HEK293 (cell line): ENCODE results near the gene ELL.

Experiments
- CTCF ChIA-PET: fragments of 350-600 bp; formaldehyde crosslinking; extraction: SDS; loops from one replicate; lab custom pipeline; 2021; ENCODE audit warnings: antibody characterized with exemption; lab: Yijun Ruan, JAX
- POLR2A ChIA-PET: fragments of 300-600 bp; formaldehyde crosslinking; extraction: SDS; loops from one replicate; lab custom pipeline; 2020; ENCODE audit warnings: antibody characterized with exemption, inconsistent platforms; lab: Yijun Ruan, JAX
- H3K27ac ChIP-seq: fragments of 200-500 bp; sonication (Bioruptor generic); 2 replicates; pipeline ENCODE4 v1.5.1; 2014; ENCODE audit warnings: low read depth, low read length, control low read depth, inconsistent platforms; ENCODE audit errors: extremely low read depth
- H3K36me3 ChIP-seq, 2 experiments: fragments of 200-500 bp in 1 of 2; sonication (Bioruptor generic) in 1 of 2; 1 replicate in 1 of 2; 2 replicates in 1 of 2; pipeline ENCODE4 v1.5.1; 2014 to 2017; ENCODE audit warnings: inconsistent platforms in 2 of 2, low read length in 2 of 2; ENCODE audit not compliant: control insufficient read depth in 2 of 2, insufficient read depth in 1 of 2
- H3K4me1 ChIP-seq: fragments of 200-500 bp; sonication (Bioruptor generic); 2 replicates; pipeline ENCODE4 v1.5.1; 2014; ENCODE audit warnings: mild to moderate bottlenecking, low read length, inconsistent platforms; ENCODE audit not compliant: control insufficient read depth, insufficient read depth
- H3K4me3 ChIP-seq: 2 replicates; pipeline ENCODE4 v1.5.1; 2011; ENCODE audit warnings: low read depth, mild to moderate bottlenecking, control low read depth, low read length, moderate library complexity
- H3K9me3 ChIP-seq: fragments of 200-500 bp; sonication (Bioruptor generic); 2 replicates; pipeline ENCODE4 v1.5.1; 2014; ENCODE audit warnings: low read depth, low read length, inconsistent platforms; ENCODE audit not compliant: control insufficient read depth, insufficient read depth
- EGR2 ChIP-seq: fragments of 450-650 bp; formaldehyde crosslinking; IDR thresholded peaks from 2 replicates; pipeline ENCODE4 v1.5.1; 2016; ENCODE audit warnings: low read depth, missing biosample characterization, missing genetic modification characterization
- GLI4 ChIP-seq: fragments of 450-650 bp; formaldehyde crosslinking; IDR thresholded peaks from 2 replicates; pipeline ENCODE4 v1.5.1; 2016; ENCODE audit warnings: missing biosample characterization, missing genetic modification characterization
- KLF17 ChIP-seq: fragments of 450-650 bp; formaldehyde crosslinking; IDR thresholded peaks from 2 replicates; pipeline ENCODE4 v1.5.1; 2016; ENCODE audit warnings: missing biosample characterization, missing genetic modification characterization
- PRDM10 ChIP-seq: fragments of 450-650 bp; formaldehyde crosslinking; IDR thresholded peaks from 2 replicates; pipeline ENCODE4 v1.5.1; 2016; ENCODE audit warnings: missing biosample characterization, missing genetic modification characterization
- PRDM4 ChIP-seq: fragments of 450-650 bp; formaldehyde crosslinking; IDR thresholded peaks from 2 replicates; pipeline ENCODE4 v1.5.1; 2017; ENCODE audit warnings: missing biosample characterization, missing genetic modification characterization
- SETDB1 ChIP-seq: IDR thresholded peaks from one replicate; pipeline ENCODE4 v1.6.1; 2017; ENCODE audit warnings: mild to moderate bottlenecking, low read length, moderate library complexity, mixed read lengths; ENCODE audit not compliant: insufficient read length
- SP2 ChIP-seq: fragments of 450-650 bp; formaldehyde crosslinking; IDR thresholded peaks from 2 replicates; pipeline ENCODE4 v1.5.1; 2016; ENCODE audit warnings: missing biosample characterization, missing genetic modification characterization
- SP7 ChIP-seq: fragments of 450-650 bp; formaldehyde crosslinking; IDR thresholded peaks from 2 replicates; pipeline ENCODE4 v1.5.1; 2016; ENCODE audit warnings: missing biosample characterization, missing genetic modification characterization
- TCF7L2 ChIP-seq: IDR thresholded peaks from 2 replicates; pipeline ENCODE4 v1.6.1; 2011; ENCODE audit warnings: low read depth, mild to moderate bottlenecking, inconsistent platforms, low read length, moderate library complexity, borderline replicate concordance
- ZBTB20 ChIP-seq: fragments of 450-650 bp; formaldehyde crosslinking; IDR thresholded peaks from 2 replicates; pipeline ENCODE4 v1.5.1; 2016; ENCODE audit warnings: missing biosample characterization, missing genetic modification characterization
- ZBTB7A ChIP-seq: fragments of 450-650 bp; formaldehyde crosslinking; IDR thresholded peaks from 2 replicates; pipeline ENCODE4 v1.5.1; 2016; ENCODE audit warnings: low read depth, missing biosample characterization, missing genetic modification characterization
- ZEB2 ChIP-seq: fragments of 450-650 bp; formaldehyde crosslinking; IDR thresholded peaks from 2 replicates; pipeline ENCODE4 v1.5.1; 2016; ENCODE audit warnings: missing biosample characterization, missing genetic modification characterization
- ZFHX2 ChIP-seq: fragments of 450-650 bp; formaldehyde crosslinking; conservative IDR thresholded peaks from 2 replicates; pipeline ENCODE4 v1.5.1; 2016; ENCODE audit warnings: missing biosample characterization, missing genetic modification characterization
- ZNF610 ChIP-seq: fragments of 450-650 bp; formaldehyde crosslinking; IDR thresholded peaks from 2 replicates; pipeline ENCODE4 v1.5.1; 2016; ENCODE audit warnings: missing biosample characterization, missing genetic modification characterization, borderline replicate concordance
- ZNF654 ChIP-seq: fragments of 450-650 bp; formaldehyde crosslinking; IDR thresholded peaks from 2 replicates; pipeline ENCODE4 v1.5.1; 2016; ENCODE audit warnings: low read depth, missing biosample characterization, missing genetic modification characterization
- ZNF704 ChIP-seq: fragments of 450-650 bp; formaldehyde crosslinking; IDR thresholded peaks from 2 replicates; pipeline ENCODE4 v1.5.1; 2016; ENCODE audit warnings: missing biosample characterization, missing genetic modification characterization
- ZNF76 ChIP-seq: fragments of 450-650 bp; formaldehyde crosslinking; IDR thresholded peaks from 2 replicates; pipeline ENCODE4; 2016; ENCODE audit warnings: low read depth, missing biosample characterization, missing genetic modification characterization, borderline replicate concordance
- ZSCAN16 ChIP-seq: fragments of 450-650 bp; formaldehyde crosslinking; IDR thresholded peaks from 2 replicates; pipeline ENCODE4 v1.5.1; 2016; ENCODE audit warnings: missing biosample characterization, missing genetic modification characterization
- TF ChIP-seq, protein P1 (sequence below): fragments of 450-650 bp; formaldehyde crosslinking; IDR thresholded peaks from 2 replicates; pipeline ENCODE4 v1.5.1; 2016; ENCODE audit warnings: missing biosample characterization, missing genetic modification characterization, borderline replicate concordance

ELL gene

DNA sequence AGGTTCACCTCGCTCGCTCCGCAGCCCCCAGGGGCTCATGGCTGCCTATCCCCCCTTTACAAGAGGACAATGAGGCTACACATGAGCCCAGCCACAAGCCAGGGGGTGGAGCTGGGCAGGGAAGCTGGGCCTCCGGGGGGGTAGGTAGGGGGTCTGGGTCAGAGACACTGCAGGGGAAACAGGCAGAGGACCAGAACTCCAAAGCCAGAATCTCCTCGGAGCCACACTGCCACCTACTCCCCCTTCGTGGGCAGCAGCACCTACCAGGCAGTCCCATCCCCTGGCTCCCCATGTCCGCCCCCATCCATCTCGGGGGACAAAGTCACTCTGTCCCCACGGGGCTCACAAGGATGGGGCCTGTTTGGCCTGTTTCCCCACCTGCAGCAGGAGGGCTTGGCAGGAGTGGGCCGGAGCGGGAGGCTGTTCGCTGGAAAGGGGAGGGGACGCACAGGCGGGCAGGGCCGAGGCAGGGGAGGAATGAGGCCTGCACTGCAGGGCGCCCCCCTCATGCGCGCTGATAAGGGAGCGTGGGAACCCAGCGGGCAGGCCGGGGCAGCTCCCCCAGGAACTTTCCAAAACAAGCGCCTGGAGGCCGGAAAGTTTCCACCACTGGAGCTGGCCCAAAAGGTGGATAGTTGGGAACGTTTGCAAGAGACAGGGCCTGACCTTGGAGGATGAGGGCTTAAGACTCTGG is 83.4 kb downstream of the ELL start (continued):
- TF ChIP-seq, protein P1, sequence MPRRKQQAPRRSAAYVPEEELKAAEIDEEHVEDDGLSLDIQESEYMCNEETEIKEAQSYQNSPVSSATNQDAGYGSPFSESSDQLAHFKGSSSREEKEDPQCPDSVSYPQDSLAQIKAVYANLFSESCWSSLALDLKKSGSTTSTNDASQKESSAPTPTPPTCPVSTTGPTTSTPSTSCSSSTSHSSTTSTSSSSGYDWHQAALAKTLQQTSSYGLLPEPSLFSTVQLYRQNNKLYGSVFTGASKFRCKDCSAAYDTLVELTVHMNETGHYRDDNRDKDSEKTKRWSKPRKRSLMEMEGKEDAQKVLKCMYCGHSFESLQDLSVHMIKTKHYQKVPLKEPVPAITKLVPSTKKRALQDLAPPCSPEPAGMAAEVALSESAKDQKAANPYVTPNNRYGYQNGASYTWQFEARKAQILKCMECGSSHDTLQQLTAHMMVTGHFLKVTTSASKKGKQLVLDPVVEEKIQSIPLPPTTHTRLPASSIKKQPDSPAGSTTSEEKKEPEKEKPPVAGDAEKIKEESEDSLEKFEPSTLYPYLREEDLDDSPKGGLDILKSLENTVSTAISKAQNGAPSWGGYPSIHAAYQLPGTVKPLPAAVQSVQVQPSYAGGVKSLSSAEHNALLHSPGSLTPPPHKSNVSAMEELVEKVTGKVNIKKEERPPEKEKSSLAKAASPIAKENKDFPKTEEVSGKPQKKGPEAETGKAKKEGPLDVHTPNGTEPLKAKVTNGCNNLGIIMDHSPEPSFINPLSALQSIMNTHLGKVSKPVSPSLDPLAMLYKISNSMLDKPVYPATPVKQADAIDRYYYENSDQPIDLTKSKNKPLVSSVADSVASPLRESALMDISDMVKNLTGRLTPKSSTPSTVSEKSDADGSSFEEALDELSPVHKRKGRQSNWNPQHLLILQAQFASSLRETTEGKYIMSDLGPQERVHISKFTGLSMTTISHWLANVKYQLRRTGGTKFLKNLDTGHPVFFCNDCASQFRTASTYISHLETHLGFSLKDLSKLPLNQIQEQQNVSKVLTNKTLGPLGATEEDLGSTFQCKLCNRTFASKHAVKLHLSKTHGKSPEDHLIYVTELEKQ (tag by site-specific recombination) = peak; percentile 25; the same call in 1 of the 2 replicates
- TF ChIP-seq TCF7L2 (no peak), GLI4 (0 out of 2 replicates have a peak, but pooled peaks have one; percentile 30), ZNF654 (no peak)

- ChIA-PET CTCF (no interaction called here), POLR2A (interaction anchor here (0.7 to 1.8 kb wide), 8 partner anchors 9 to 156 kb away, joined by 3 to 6 read pairs (median 4); partner anchors contain the start of genes JUND and SSBP4)
- no peaks in the 10 kb centered on the region for H3K9me3 ChIP-seq
- H3K4me1 ChIP-seq = peaks cover 17% of the 10 kb centered on the region
- H3K36me3 ChIP-seq = peaks cover 5 to 24% of the 10 kb centered on the region in 2 experiments; a peak in 2 of 3 replicates
- peak within 1 kb of the TSS; percentile 56 for H3K4me3 ChIP-seq
- peak within 1 kb of the TSS; percentile 94 for H3K27ac ChIP-seq
- TF ChIP-seq ZNF704 (no peak), ZBTB20 (tag by site-specific recombination) (peak; percentile 56; the same call in 1 of the 2 replicates), SETDB1 (no peak), ZFHX2 (tag by site-specific recombination) (peak; percentile 93), PRDM4 (tag by site-specific recombination) (peak; percentile 42), ZEB2 (peak; percentile 29), SP7 (peak; percentile 14; the same call in 1 of the 2 replicates), EGR2 (peak; percentile 62), ZSCAN16 (tag by site-specific recombination) (no peak), ZNF610 (tag by site-specific recombination) (peak; percentile 24; the same call in 1 of the 2 replicates), SP2 (tag by site-specific recombination) (peak; percentile 44; the same call in 1 of the 2 replicates), ZBTB7A (tag by site-specific recombination) (peak; percentile 52), KLF17 (tag by site-specific recombination) (peak; percentile 46; the same call in 1 of the 2 replicates), PRDM10 (tag by site-specific recombination) (no peak), ZNF76 (tag by site-specific recombination) (peak; percentile 69)
These were observed 84.2 kb downstream of the ELL start, which contains the start of gene ISYNA1 for GRCh38 chr19:18437491-18438330. ISYNA1 (minus strand) TSS chr19:18438133; CDS start chr19:18437979, 154 bp downstream.
